H1 (cell line): ENCODE measurements around the gene CD160. TPM values are rescaled to one million over a fixed set of nuclear protein-coding genes. Genes with fewer than 3 reads are reported as not detected.

Experiments used
- CTCF ChIA-PET: fragments of 300-600 bp; sonication (Branson Sonifier 250); formaldehyde crosslinking; loops from one replicate; lab custom pipeline; 2021; ENCODE audit not compliant: partially characterized antibody; lab: Charles Lee
- POLR2A ChIA-PET: fragments of 300-600 bp; sonication (Branson Sonifier 250); formaldehyde crosslinking; loops from one replicate; lab custom pipeline; 2021; ENCODE audit warnings: inconsistent platforms; ENCODE audit not compliant: partially characterized antibody; lab: Charles Lee
- DNase-seq, 2 experiments: peaks; one replicate each; pipeline versions ENCODE4 v3.0.0 to v3.0.0-alpha.2; 2010 to 2022; ENCODE audit warnings: low spot score in 2 of 2, low read depth in 1 of 2, mixed read lengths in 1 of 2
- FAIRE-seq: peaks from 2 replicates; lab custom pipeline; 2011; peaks lifted over from hg19 to GRCh38; lab: Jason Lieb, UNC
- H2AFZ ChIP-seq: 2 replicates; pipeline ENCODE4 v1.8.1; 2012; ENCODE audit warnings: low read length, inconsistent platforms
- H2AK5ac ChIP-seq: 2 replicates; pipeline ENCODE4 v1.6.1; 2013; ENCODE audit warnings: low read depth, low read length
- H2BK120ac ChIP-seq: replicated peaks from 2 replicates; pipeline ENCODE3; 2013; ENCODE audit warnings: low read depth, low read length, inconsistent platforms
- H2BK12ac ChIP-seq: 2 replicates; pipeline ENCODE4 v1.6.1; 2013; ENCODE audit warnings: low read depth, low read length
- H2BK15ac ChIP-seq: 2 replicates; pipeline ENCODE4 v1.6.1; 2013; ENCODE audit warnings: low read length
- H2BK20ac ChIP-seq: 2 replicates; pipeline ENCODE4 v1.6.1; 2013; ENCODE audit warnings: low read length
- H2BK5ac ChIP-seq: 2 replicates; pipeline ENCODE4 v1.6.1; 2013; ENCODE audit warnings: low read depth, low read length
- H3K14ac ChIP-seq: 2 replicates; pipeline ENCODE4 v1.6.1; 2013; ENCODE audit warnings: inconsistent platforms; ENCODE audit not compliant: insufficient read length
- H3K18ac ChIP-seq: 2 replicates; pipeline ENCODE4 v1.6.1; 2013; ENCODE audit warnings: low read length; ENCODE audit errors: extremely low read depth
- H3K23ac ChIP-seq: 2 replicates; pipeline ENCODE4 v1.6.1; 2013; ENCODE audit warnings: inconsistent platforms; ENCODE audit not compliant: insufficient read length
- H3K23me2 ChIP-seq: 2 replicates; pipeline ENCODE4 v1.6.1; 2013; ENCODE audit warnings: low read depth, low read length
- H3K27ac ChIP-seq: 2 replicates; pipeline ENCODE4 v1.6.1; 2011; ENCODE audit warnings: low read depth, low read length, inconsistent platforms
- H3K27me3 ChIP-seq, 4 experiments: replicated peaks in 1 of 4; 1 replicate in 1 of 4; 2 replicates in 3 of 4; pipeline versions ENCODE4 v1.6.1 to v1.8.1; 2011 to 2013; ENCODE audit warnings: low read length in 3 of 4, mild to moderate bottlenecking in 3 of 4, inconsistent platforms in 2 of 4, mixed read lengths in 2 of 4, moderate library complexity in 1 of 4; ENCODE audit not compliant: control insufficient read depth in 3 of 4, insufficient read depth in 3 of 4; ENCODE audit errors: extremely low read depth in 1 of 4
- H3K36me3 ChIP-seq, 4 experiments: 2 replicates each; pipeline versions ENCODE4 v1.6.1 to v1.8.1; 2011 to 2013; ENCODE audit warnings: mild to moderate bottlenecking in 4 of 4, low read length in 3 of 4, moderate library complexity in 2 of 4, control low read depth in 1 of 4, inconsistent platforms in 1 of 4; ENCODE audit not compliant: insufficient read depth in 4 of 4, control insufficient read depth in 2 of 4
- H3K4ac ChIP-seq: replicated peaks from 2 replicates; pipeline ENCODE3; 2013; ENCODE audit warnings: low read length, low read depth, mixed read lengths, inconsistent platforms; ENCODE audit not compliant: insufficient read length
- H3K4me1 ChIP-seq, 4 experiments: replicated peaks in 1 of 4; 1 replicate in 1 of 4; 2 replicates in 3 of 4; pipeline versions ENCODE4 v1.6.1 to v1.8.1; 2011 to 2013; ENCODE audit warnings: low read length in 3 of 4, inconsistent platforms in 2 of 4, mixed read lengths in 1 of 4; ENCODE audit not compliant: insufficient read depth in 4 of 4, control insufficient read depth in 3 of 4
- H3K4me2 ChIP-seq, 2 experiments: 2 replicates each; pipeline versions ENCODE4 v1.6.1 to v1.8.1; 2011 to 2013; ENCODE audit warnings: low read depth in 2 of 2, low read length in 2 of 2, control low read depth in 1 of 2, inconsistent platforms in 1 of 2, mild to moderate bottlenecking in 1 of 2; ENCODE audit not compliant: insufficient read depth in 1 of 2
- H3K4me3 ChIP-seq, 4 experiments: fragments of 200-600, 300-600 bp in 1 of 4; sonication (generic), shearing (Covaris generic), sonication (Bioruptor Twin) in 1 of 4; 2 replicates each; pipeline versions ENCODE4 v1.5.1 to v1.8.1; 2011 to 2016; ENCODE audit warnings: low read length in 4 of 4, low read depth in 3 of 4, control low read depth in 2 of 4, inconsistent platforms in 2 of 4, mild to moderate bottlenecking in 2 of 4, mixed read lengths in 1 of 4, moderate library complexity in 1 of 4; ENCODE audit not compliant: insufficient read depth in 2 of 4; ENCODE audit errors: extremely low read depth in 1 of 4
- H3K56ac ChIP-seq: replicated peaks from 2 replicates; pipeline ENCODE3; 2013; ENCODE audit warnings: low read depth, mild to moderate bottlenecking, mixed read lengths, low read length, inconsistent platforms; ENCODE audit not compliant: insufficient read length
- H3K79me1 ChIP-seq: 2 replicates; pipeline ENCODE4 v1.6.1; 2013; ENCODE audit warnings: low read depth, low read length, control low read depth
- H3K79me2 ChIP-seq, 2 experiments: 2 replicates each; pipeline versions ENCODE4 v1.6.1 to v1.8.1; 2012 to 2013; ENCODE audit warnings: low read length in 2 of 2, mild to moderate bottlenecking in 2 of 2, inconsistent platforms in 1 of 2; ENCODE audit not compliant: insufficient read depth in 2 of 2, control insufficient read depth in 1 of 2
- H3K9ac ChIP-seq, 4 experiments: replicated peaks in 1 of 4; 1 replicate in 1 of 4; 2 replicates in 3 of 4; pipeline versions ENCODE4 v1.6.1 to v1.8.1; 2011 to 2013; ENCODE audit warnings: low read depth in 3 of 4, low read length in 3 of 4, control low read depth in 2 of 4, mild to moderate bottlenecking in 2 of 4, moderate library complexity in 2 of 4, inconsistent platforms in 1 of 4; ENCODE audit errors: extremely low read depth in 1 of 4
- H3K9me3 ChIP-seq, 2 experiments: 2 replicates each; pipeline versions ENCODE4 v1.6.1 to v1.8.1; 2012 to 2013; ENCODE audit warnings: mild to moderate bottlenecking in 2 of 2, moderate library complexity in 2 of 2, control low read depth in 1 of 2, inconsistent platforms in 1 of 2, low read depth in 1 of 2, low read length in 1 of 2, mixed read lengths in 1 of 2; ENCODE audit not compliant: insufficient read depth in 2 of 2
- H4K20me1 ChIP-seq, 2 experiments: replicated peaks in 1 of 2; 2 replicates each; pipeline versions ENCODE3 to v1.8.1; 2011 to 2013; ENCODE audit warnings: inconsistent platforms in 2 of 2, low read length in 2 of 2, mild to moderate bottlenecking in 1 of 2; ENCODE audit not compliant: insufficient read depth in 2 of 2, control insufficient read depth in 1 of 2
- H4K5ac ChIP-seq: 2 replicates; pipeline ENCODE4 v1.6.1; 2013; ENCODE audit warnings: low read length, low read depth, mixed read lengths, inconsistent platforms; ENCODE audit not compliant: insufficient read length
- H4K8ac ChIP-seq: 2 replicates; pipeline ENCODE4 v1.8.0; 2013; ENCODE audit warnings: mild to moderate bottlenecking, moderate library complexity, low read length, inconsistent platforms; ENCODE audit not compliant: insufficient read depth; ENCODE audit errors: extremely low read depth
- H4K91ac ChIP-seq: replicated peaks from 2 replicates; pipeline ENCODE3; 2013; ENCODE audit warnings: low read length, mixed read lengths, inconsistent platforms; ENCODE audit not compliant: insufficient read length
- ATF2 ChIP-seq: IDR thresholded peaks from 2 replicates; pipeline ENCODE4 v1.6.1; 2012; ENCODE audit warnings: low read length, inconsistent platforms
- CBX5 ChIP-seq: fragments of 300-800, 300-1000 bp; sonication (generic); IDR thresholded peaks from 2 replicates; pipeline ENCODE4 v1.7.1; 2016; ENCODE audit warnings: antibody characterized with exemption, low read length, low read depth
- CEBPB ChIP-seq: IDR thresholded peaks from 2 replicates; pipeline ENCODE4 v1.6.1; 2012; ENCODE audit warnings: low read depth, low read length
- CHD1 ChIP-seq: IDR thresholded peaks from 2 replicates; pipeline ENCODE4 v1.6.1; 2012; ENCODE audit warnings: low read depth, low read length, improper control_type of control experiment
- CTBP2 ChIP-seq: IDR thresholded peaks from 2 replicates; pipeline ENCODE4 v1.7.0; 2011; ENCODE audit warnings: borderline replicate concordance, mild to moderate bottlenecking, moderate library complexity, mixed read lengths, low read length; ENCODE audit not compliant: insufficient read depth, insufficient read length
- GABPA ChIP-seq: IDR thresholded peaks from 2 replicates; pipeline ENCODE4 v1.6.1; 2011; ENCODE audit warnings: mild to moderate bottlenecking, low read length, moderate library complexity, borderline replicate concordance; ENCODE audit not compliant: insufficient read depth
- HDAC6 ChIP-seq: IDR thresholded peaks from one replicate; pipeline ENCODE4 v1.7.1; 2012; ENCODE audit warnings: low read depth, mild to moderate bottlenecking, inconsistent platforms, low read length, moderate library complexity
- KDM5A ChIP-seq: fragments of 200-600 bp; IDR thresholded peaks from 2 replicates; pipeline ENCODE4 v1.7.1; 2012; ENCODE audit warnings: mild to moderate bottlenecking, low read length, inconsistent platforms, mixed read lengths
- RBBP5 ChIP-seq: IDR thresholded peaks from 2 replicates; pipeline ENCODE4 v1.7.1; 2012; ENCODE audit warnings: low read depth, mild to moderate bottlenecking, inconsistent platforms, low read length, moderate library complexity, borderline replicate concordance
- RNF2 ChIP-seq: fragments of 200-900, 300-1000 bp; sonication (generic); IDR thresholded peaks from 2 replicates; pipeline ENCODE4 v1.7.1; 2016; ENCODE audit warnings: borderline replicate concordance, low read depth, mild to moderate bottlenecking, antibody characterized with exemption, low read length; ENCODE audit not compliant: poor library complexity, severe bottlenecking; ENCODE audit errors: missing control alignments
- SIX5 ChIP-seq: IDR thresholded peaks from 2 replicates; pipeline ENCODE4 v1.6.1; 2011; ENCODE audit warnings: mild to moderate bottlenecking, low read depth, low read length
- TAF1 ChIP-seq: IDR thresholded peaks from 2 replicates; pipeline ENCODE4 v1.6.1; 2011; ENCODE audit warnings: mild to moderate bottlenecking, low read depth, low read length
- WGBS, 2 experiments: shearing (Covaris generic) in 1 of 2; methylation state at CpG; one replicate each; pipeline versions ENCODE4 v1.1.6 to v1.1.7; 2013 to 2015; ENCODE audit warnings: low lambda C conversion rate in 2 of 2, mixed read lengths in 2 of 2, inconsistent platforms in 1 of 2, low coverage in 1 of 2, missing lambda C conversion rate in 1 of 2; ENCODE audit not compliant: insufficient replicate concordance in 2 of 2, insufficient coverage in 1 of 2, insufficient read length in 1 of 2; ENCODE audit errors: extremely low coverage in 1 of 2, missing lambda C conversion rate in 1 of 2; 5-methylcytosine and 5-hydroxymethylcytosine counted together
- polyA plus RNA-seq, 7 experiments: library from polyadenylated mRNA; depleted of rRNA in 3 of 7; stranded (reverse) in 5 of 7; unstranded in 2 of 7; fragments of >200 nt in 5 of 7; fragments of 200-250 nt in 2 of 7; gene quantifications; 1 replicate in 5 of 7; 2 replicates in 1 of 7; 4 replicates in 1 of 7; pipeline versions ENCODE4 v1.2.1 to v1.2.3, GENCODE V29; 2011 to 2013; ENCODE audit warnings: missing spikeins in 2 of 7, mixed read lengths in 2 of 7
- total RNA-seq: library from RNA; stranded (reverse); fragmentation: NEBNext Ultra II Directional; extraction: Animal tissue kit (Norgen Biotek cat#: 25700); gene quantifications from 2 replicates; pipeline ENCODE4 v1.2.1, GENCODE V29; 2021
- TF ChIP-seq, protein P1 (sequence below): IDR thresholded peaks from 2 replicates; pipeline ENCODE4 v1.6.1; 2012; ENCODE audit warnings: inconsistent platforms

The CD160 gene
- total and polyA plus RNA-seq, 2 of the 8 experiments (the other 6 are each of a cell fraction or from before 2014, with no cell fraction given): not detected

DNA sequence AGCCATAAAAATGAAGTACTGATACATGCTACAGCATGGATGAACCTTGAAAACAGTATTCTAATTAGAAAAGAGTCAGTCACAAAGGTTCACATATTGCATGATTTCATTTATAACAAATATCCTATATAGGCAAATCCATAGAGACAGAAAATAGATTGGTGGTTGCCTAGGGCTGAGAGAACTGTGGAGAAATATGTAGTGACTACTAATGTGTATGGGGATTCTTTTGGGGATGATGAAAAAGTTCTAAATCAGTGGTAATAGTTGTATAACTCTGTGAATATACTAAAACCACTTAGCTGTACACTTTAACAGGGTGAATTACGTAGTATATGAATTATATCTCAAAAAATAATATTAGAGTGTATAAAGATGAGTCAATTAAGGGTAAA is 58.8 kb downstream of the CD160 start:
- no peak overlapping the region for H2BK15ac ChIP-seq
- no peak overlapping the region for H4K8ac ChIP-seq
- H3K23me2 ChIP-seq: no peaks in the 10 kb centered on the region
- H4K5ac ChIP-seq: no peak overlapping the region
- no peak overlapping the region for H3K4ac ChIP-seq
- ChIA-PET CTCF (no interaction called here), POLR2A (no interaction called here)
- H3K9ac ChIP-seq: no peak overlapping the region
- H4K20me1 ChIP-seq: no peaks in the 10 kb centered on the region
- H2BK120ac ChIP-seq: no peak overlapping the region
- no peak overlapping the region for H2BK12ac ChIP-seq
- H3K27me3 ChIP-seq: no peaks in the 10 kb centered on the region
- 89% methylated on average over 1 of the region's 1 CpG; no CpG with 5 or more reads in 1 of the 2 experiments for WGBS, 2 experiments
- H3K36me3 ChIP-seq: no peaks in the 10 kb centered on the region
- H3K4me3 ChIP-seq: no peak overlapping the region
- H2BK20ac ChIP-seq: no peak overlapping the region
- H3K9me3 ChIP-seq: no peaks in the 10 kb centered on the region
- H4K91ac ChIP-seq: no peak overlapping the region
- H3K79me2 ChIP-seq: no peaks in the 10 kb centered on the region
- no peak overlapping the region for H3K27ac ChIP-seq
- no peak overlapping the region for H3K14ac ChIP-seq
- no peaks in the 10 kb centered on the region for H3K4me1 ChIP-seq
- no peaks in the 10 kb centered on the region for H3K79me1 ChIP-seq
- no peak overlapping the region for H3K4me2 ChIP-seq
- DNase-seq (no peak), FAIRE-seq (no peak)
- no peak overlapping the region for H3K56ac ChIP-seq
- H2AK5ac ChIP-seq: no peak overlapping the region
- no peak overlapping the region for H2BK5ac ChIP-seq
- H3K23ac ChIP-seq: no peak overlapping the region
- no peak overlapping the region for H3K18ac ChIP-seq
- H2AFZ ChIP-seq: no peak overlapping the region
- no peak for TF ChIP-seq CHD1
- TF ChIP-seq GABPA: no peak
- no peak for TF ChIP-seq CEBPB
- no peak for TF ChIP-seq CTBP2
- no peak for TF ChIP-seq ATF2
- TF ChIP-seq, protein P1, sequence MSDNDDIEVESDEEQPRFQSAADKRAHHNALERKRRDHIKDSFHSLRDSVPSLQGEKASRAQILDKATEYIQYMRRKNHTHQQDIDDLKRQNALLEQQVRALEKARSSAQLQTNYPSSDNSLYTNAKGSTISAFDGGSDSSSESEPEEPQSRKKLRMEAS: no peak
- no peak for TF ChIP-seq RNF2
- no peak for TF ChIP-seq HDAC6
- no peak for TF ChIP-seq SIX5
- no peak for TF ChIP-seq TAF1
- no peak for TF ChIP-seq RBBP5
- TF ChIP-seq KDM5A: no peak
- TF ChIP-seq CBX5: no peak
